Heart left ventricle (tissue), 13 donors: Measurements from ENCODE around the gene TTC38.

Experiments used
- POLR2A ChIP-seq, 2 donors: fragments of 450-650 bp; IDR thresholded peaks; one replicate each; pipeline ENCODE4 v1.6.1; 2017; ENCODE audit warnings: antibody characterized with exemption in 2 of 2, mild to moderate bottlenecking in 2 of 2, moderate library complexity in 2 of 2
- TF ChIP-seq, protein P1 (sequence below), 12 donors: fragments of 200-600 bp; sonication (generic) in 4 of 12; IDR thresholded peaks; one replicate each; pipeline versions ENCODE4 v1.5.0 to v1.8.0; 2018 to 2022; ENCODE audit warnings: antibody characterized with exemption in 12 of 12, mild to moderate bottlenecking in 5 of 12
- donor health status: ischemic (EF 13 %, LVEDD 7.1; RV severe dilation, severe dysfunction).
- donor health status: DM: no; HTN: yes; CAD: no.
- donor health status: DM: no; HTN: no; CAD: no.
- donor health status: ischemic (EF 25% LVEDD 6.9; RV normal size, moderate dysfunction).
- donor health status: ischemic (EF 25% LVEDD 5.7; RV mildly dilated, moderate dysfunction).
- donor health status: ischemic (EF 35%, LVEDD 5.7; RV mildly dilated, moderate dysfunction).
- donor health status: nonischemic (EF 11% LVEDD 7.7; RV severe dilation, severe dysfunction).
- donor health status: DM: yes; HTN: yes; CAD: no.
- donor health status: PGD.
- donor health status: ischemic (EF 29% LVEDD 5.4; RV normal size, mild dysfunction).
- donor health status: nonischemic (EF 23%, LVEDD 6.1; RV moderate dilation, normal function).

DNA sequence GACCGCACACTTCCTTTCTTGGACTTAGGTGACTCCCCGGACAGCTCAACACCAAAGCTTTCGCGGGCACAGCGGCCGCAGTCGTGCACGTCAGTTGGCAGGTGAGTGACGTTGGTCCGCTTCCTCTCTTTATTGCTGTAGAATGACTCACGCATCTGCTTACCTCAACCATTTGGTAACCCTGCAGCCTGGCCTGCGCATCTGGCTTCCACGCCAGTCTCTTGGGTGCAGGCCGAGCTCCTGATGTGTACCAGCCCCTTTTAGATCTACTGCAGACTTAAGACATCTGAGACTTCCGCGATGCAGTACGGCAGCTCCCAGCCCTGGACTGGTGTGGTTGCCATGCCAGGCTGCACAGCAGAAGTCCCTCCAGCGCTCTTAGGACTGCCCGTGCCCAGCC lies 55.4 kb downstream of the TTC38 start:
- TF ChIP-seq, protein P1, sequence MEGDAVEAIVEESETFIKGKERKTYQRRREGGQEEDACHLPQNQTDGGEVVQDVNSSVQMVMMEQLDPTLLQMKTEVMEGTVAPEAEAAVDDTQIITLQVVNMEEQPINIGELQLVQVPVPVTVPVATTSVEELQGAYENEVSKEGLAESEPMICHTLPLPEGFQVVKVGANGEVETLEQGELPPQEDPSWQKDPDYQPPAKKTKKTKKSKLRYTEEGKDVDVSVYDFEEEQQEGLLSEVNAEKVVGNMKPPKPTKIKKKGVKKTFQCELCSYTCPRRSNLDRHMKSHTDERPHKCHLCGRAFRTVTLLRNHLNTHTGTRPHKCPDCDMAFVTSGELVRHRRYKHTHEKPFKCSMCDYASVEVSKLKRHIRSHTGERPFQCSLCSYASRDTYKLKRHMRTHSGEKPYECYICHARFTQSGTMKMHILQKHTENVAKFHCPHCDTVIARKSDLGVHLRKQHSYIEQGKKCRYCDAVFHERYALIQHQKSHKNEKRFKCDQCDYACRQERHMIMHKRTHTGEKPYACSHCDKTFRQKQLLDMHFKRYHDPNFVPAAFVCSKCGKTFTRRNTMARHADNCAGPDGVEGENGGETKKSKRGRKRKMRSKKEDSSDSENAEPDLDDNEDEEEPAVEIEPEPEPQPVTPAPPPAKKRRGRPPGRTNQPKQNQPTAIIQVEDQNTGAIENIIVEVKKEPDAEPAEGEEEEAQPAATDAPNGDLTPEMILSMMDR (IDR thresholded peaks at IDR 0.05) = no peak
- TF ChIP-seq POLR2A (IDR thresholded peaks at IDR 0.05) = no peak
